UCSD-AML1 (cell line): ENCODE results near the gene ADIPOR2.
"Not testable (repeated sequence)": the region's sequence is repeated elsewhere in the genome, so short reads cannot be mapped to it uniquely, and the experiment has no call there.

Source experiments
- DNase-seq: peaks from one replicate; lab custom pipeline; 2025; ENCODE audit not compliant: unreplicated experiment; lab: John Stamatoyannopoulos, UW

ADIPOR2 gene

DNA sequence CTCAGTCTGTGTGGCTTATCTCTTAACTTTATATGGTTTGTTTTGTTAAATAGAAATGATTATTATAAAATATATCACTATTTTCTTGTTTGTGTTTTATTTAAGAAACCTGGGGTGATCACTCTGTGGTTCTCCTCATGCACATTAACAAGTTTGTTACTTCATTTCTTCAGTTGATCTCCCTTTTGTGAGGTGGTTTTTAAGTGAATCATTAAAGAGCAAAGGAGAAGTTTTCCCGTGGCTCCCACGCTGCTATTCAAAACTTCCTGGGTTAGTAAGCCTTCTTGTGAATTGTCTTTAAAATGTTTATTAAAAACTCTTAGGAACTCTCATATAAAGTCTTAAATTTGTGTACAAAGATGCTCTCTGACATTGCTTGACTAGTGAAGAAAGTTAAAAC is 11.8 kb downstream of the ADIPOR2 start:
- DNase-seq, result no peak

DNA sequence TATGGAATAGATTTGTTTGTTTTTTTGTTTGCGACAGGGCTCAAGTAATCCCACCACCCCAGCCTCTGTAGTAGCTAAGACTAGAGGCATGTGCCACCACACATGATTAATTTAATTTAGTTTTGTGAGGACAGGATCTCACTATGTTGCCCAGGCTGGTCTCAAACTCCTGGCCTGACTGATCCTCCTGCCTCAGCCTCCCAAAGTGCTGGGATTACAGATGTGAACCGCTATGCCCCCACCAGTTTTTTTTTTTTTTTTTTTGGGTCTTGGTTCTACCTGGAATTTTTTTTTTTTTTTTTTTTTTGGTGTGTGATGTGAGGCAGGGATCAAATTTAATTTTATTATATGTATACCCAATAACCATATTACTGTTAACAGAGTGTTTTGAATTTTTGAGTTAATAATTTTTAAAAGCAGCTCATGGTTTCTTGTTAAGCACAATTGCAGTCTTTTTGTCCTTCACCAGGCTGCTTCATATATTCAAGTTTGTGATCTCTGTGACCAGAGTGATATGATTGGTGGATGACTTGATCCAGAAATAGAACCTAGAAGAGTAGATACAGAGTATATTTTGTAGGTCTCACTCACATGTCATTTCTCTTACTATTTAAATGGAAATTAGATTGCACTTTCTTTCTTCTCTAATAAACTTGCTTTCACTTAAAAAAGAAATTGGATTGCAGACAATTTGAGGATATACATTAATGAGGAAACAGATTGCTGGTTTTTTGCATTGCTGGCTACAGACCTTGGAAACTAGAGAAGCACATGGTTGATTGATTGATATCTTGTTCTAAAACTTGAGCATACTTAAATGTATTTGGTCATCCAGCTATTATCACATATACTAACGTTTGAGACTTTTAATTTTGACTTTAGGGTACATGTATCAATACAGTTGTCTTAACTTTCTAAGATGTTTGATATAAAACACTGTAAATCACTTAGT is 13.2 kb downstream of the ADIPOR2 start:
- no peak for DNase-seq

DNA sequence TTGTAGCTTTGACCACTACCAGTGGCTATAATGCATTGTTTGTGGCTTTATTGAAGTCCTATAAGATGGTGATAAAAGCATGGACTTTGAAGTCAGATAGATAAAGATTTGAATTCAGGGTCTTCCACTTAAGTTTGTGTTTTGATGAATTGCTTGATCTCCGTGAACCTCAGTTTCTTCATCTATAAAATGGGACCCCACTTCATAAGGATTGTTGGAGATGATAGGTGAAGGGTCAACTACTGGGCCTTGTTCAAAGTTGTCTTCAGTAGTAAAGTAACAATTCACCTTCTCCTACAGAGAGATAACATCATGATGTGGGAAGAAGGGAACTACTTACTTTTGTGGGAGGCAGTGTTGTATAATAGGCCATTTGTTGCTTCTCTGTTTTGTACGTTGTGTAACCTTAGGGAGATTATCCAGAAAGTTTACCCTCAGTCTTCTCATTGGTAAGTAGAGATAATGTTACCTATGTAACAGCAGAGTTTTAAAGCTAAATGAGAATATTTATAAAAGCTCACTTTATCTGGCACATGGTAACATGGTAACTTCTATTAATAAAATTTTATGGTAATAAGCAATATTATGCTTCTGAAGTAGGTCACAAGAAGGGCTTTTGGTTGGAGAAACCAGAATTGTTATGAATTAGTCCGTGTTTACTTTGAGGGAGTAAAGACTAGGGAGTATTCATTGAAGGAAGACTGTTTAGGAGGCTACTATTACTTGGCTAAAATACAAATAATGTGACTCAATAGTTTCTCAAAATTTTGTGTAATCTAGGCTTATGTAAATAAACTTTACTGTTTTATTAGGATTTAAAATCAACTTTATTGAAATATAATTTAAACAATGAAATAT is 15.1 kb downstream of the ADIPOR2 start:
- no peak for DNase-seq

DNA sequence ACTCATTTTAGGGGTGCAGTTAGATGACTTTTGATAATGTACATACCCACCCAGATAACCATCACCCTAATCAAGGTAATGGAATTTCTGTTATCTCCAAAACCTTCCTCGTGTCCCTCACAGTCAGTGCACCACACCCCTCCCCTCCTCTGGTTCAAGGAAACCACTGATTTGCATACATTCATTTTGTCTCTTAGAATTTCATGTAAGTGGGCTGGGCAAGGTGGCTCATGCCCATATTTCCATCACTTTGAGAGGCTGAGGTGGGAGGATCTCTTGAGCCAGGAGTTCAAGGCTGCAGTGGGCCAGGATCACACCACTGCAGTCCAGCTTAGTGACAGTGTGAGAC is 15.7 kb downstream of the ADIPOR2 start:
- DNase-seq, result no peak

DNA sequence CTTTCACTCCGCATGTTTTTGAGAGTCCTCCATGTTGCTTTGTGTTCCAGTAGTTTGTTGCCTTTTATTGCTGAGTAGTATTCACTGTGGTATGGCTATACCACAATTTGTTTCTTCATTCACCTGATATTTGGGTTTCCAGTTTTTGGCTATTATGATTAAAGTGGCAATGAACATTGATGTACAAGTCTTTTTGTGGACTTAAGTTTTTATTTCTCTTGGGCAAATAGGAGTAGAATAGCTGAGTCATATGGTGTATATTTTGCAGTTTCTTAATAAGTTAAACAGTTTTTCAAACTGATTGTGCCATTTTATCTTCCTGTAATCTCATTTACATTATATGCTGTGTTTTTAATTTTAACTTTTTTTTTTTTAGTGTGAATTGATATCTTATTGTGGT is 16.2 kb downstream of the ADIPOR2 start:
- no peak for DNase-seq

DNA sequence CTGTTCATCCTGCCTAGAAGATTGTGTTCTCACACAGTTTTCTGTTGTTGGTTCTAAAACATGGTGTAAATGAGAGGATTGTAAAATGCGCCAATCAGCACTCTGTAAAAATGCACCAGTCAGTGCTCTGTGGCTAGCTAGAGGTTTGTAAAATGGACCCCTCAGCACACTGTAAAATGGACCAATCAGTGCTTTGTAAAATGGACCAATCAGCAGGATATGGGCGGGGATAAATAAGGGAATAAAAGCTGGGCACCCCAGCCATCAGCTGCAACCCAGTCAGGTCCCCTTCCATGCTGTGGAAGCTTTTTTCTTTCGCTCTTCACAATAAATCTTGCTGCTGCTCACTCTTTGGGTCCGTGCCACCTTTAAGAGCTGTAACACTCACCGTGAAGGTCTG is 19.1 kb downstream of the ADIPOR2 start:
- DNase-seq, result not testable (repeated sequence)

DNA sequence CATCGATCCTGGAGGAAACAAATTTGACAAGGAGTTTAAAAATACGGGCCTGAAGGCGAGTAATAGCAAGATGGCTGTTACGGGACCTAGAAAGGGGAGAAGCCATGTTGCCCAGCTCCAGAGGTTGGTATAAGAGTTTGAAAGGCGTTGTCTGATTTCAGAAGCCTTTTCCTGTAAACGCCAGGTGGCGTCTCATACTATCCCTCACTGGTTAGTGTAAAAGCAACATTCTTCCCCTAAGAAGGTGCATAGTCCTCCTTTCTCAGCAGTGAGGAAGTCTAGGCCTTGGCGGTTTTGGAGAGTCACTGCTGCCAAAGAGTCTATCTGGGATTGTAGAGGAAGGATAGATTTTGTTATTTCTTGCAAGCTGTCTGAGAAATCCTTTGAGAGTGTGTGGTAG is 20.0 kb downstream of the ADIPOR2 start:
- DNase-seq, result not testable (repeated sequence)

DNA sequence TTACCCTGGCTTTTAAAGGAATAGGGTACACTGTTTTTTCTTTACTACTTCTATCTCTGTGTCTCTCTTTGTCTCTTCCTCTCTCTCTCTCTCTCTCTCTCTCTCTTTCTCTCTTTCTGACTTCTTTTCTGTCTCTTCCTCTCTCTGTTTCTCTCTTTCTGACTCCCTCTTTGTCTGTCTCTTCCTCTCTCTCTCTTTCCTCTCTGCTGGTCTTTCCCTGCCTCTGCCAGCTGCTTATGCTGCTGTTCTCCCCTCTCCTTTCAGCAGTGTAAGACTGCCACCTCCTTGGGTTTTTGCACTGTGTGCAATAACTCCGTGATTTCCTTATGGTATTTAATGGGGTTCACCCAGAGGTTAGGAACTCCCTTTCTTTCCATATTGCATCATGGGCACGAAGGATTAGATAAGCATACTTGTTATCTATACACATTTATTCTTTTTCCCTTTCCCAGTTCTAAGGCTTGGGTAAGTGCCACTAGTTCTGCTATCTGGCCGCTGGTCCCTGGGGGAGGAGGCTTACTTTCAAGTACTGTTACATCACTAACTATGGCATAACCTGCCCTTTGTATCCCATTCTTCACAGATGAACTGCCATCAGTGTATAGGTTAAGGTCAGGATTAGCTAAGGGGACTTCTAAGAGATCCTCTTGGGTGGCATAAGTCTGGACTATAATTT is 20.8 kb downstream of the ADIPOR2 start:
- not testable (repeated sequence) for DNase-seq

DNA sequence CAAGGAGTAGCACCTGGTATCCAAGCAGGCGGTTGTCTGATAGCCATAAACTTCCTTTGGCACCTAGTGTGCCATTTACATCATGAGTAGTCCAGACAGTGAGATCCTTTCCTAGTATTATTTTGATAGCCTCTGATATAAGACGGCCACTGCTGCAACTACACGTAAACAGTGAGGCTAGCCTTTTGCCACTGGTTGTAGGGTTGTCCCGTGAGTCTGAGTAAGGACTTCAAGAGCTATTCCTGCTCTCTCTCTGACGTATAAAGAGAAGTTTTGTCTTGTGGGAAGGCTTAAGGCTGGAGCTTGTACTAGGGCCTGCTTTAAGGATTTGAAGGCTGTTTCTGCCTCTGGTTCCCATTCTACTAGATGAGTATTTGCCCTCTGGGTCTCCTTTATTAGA is 21.4 kb downstream of the ADIPOR2 start:
- DNase-seq, result not testable (repeated sequence)

DNA sequence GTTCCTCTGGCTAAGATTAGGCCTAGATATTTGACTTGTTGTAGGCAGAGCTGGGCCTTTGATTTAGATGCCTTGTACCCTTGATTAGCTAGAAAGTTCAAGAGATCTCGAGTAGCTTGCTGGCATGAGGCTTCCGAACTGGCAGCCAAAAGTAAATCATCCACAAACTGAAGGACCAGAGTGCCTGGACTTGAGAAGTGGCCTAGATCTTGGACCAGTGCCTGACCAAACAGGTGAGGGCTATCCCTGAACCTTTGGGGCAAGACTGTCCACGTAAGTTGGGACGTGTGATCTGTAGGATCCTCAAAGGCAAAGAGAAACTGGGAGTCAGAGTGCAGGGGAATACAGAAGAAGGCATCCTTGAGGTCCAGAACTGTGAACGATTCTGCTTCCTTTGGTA is 22.0 kb downstream of the ADIPOR2 start:
- not testable (repeated sequence) for DNase-seq

DNA sequence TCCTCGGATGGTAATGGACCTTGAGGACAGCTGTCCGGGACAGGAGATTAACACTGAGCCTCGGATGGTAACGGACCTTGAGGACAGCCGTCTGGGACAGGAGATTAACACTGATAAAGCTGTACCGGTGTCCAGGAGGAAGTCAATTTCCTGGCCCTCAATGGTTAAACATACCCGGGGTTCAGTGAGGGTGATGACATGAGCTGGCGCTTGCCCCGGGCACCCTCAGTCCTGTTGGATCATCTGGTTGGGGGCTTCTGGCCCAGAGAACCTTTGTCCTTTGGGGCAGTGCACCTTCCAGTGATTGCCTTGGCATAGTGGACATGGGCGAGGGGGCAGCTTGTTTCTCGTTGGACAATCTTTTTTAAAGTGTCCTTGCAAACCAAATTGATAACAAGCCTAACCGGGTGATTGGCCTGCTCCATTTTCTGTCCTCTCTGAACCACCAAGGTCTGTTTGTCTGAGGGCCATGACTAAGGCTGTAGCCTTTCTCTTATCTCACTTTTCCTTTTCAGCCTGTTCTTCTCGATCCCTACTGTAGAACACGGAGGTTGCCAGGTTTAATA is 23.0 kb downstream of the ADIPOR2 start:
- not testable (repeated sequence) for DNase-seq

DNA sequence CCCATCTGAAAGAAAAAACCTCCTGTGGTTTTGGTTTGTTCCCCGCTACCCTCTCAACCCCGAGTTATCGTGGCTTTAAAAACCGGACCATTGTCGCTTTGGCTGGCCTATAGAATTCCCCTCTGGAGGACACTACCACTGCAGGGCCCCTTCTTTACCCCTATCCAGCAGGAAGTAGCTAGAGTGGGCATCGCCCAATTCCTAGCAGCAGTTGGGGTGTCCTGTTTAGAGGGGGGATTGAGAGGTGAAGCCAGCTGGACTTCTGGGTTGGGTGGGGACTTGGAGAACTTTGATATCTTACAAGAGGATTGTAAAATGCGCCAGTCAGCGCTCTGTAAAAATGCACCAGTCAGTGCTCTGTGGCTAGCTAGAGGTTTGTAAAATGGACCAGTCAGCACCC is 24.6 kb downstream of the ADIPOR2 start:
- not testable (repeated sequence) for DNase-seq

DNA sequence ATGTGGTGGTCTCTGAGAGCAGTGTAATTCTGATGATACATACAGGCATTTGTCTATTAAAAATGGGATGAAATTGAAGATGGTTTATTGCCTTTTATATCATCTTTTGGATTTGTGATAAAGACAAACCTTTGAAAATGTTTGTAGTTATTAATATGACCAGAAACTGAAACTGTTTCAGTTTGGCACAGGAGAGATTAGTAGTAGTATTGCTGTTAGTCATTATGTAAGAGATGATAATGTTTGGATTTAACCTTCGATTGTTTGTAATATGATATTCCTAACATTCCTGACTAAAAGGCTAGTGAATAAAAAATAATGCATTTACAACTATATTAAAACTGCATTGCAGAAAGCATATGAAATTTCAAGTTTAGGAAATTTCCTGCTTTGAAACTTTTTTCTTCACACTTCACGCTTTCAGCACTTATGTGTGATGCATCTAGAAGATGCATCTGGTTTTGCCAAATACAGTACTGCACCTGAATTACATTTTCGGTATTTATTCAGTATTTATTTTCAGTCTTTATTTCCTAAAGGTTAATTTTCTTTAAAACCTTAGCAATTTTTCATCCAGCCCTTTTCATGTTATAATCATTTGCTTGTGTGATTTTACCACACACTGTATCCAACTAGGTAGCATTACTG is 25.5 kb downstream of the ADIPOR2 start:
- no peak for DNase-seq

DNA sequence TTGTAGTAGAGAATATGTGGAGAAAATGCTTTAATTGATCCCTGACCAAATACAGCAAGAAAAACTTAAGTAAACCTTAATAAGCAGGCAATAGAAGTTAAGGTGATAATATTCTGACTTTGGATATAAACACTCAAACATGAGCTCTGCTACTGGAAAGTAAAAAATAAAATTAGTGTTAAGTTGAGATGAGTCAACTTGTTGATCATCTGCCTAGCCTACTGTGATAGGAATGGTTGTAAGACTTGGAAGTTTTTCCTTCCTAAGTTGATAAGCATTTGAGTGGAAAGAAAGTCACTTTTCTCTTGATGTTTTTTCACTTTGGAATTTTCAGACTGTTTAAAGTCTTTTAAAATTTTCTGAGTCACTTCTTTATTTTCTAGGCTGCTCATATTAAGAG is 26.0 kb downstream of the ADIPOR2 start:
- no peak for DNase-seq

DNA sequence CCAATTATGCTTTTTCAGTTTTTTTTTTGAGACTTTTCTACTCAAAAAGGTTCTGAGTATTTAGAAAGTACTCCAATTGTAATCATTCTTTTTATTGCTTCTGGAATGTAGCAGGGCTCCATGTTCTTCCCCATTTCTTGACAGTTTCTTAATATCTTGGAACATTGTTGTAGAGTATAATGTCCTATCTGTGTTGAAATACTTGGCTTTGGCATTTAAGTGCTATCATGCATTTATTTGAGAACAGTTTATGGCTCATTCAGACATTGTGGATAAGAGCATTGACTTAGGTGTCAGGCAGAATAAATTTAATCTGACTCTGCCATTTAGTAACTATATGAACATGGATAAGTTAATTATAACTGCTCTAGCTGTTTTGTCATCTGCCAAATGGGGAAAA is 28.3 kb downstream of the ADIPOR2 start:
- DNase-seq, result no peak

DNA sequence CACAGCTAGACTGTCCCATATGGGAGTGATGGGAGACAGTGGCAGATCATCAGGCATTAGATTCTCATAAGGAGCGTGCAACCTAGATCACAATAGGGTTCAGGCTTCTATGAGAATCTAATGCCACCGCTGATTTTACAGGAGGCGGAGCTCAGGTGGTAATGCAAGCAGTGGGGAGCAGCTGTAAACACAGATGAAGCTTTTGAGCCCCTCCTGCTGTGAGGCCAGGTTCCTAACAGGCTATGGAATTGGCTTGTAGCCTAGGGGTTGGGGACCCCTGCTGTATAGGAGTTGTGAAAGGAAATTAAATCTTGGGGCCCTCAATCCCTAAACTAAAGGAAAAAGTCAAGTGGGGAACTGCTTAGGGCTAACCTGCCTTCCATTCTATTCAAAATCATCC is 29.6 kb downstream of the ADIPOR2 start:
- no peak for DNase-seq

DNA sequence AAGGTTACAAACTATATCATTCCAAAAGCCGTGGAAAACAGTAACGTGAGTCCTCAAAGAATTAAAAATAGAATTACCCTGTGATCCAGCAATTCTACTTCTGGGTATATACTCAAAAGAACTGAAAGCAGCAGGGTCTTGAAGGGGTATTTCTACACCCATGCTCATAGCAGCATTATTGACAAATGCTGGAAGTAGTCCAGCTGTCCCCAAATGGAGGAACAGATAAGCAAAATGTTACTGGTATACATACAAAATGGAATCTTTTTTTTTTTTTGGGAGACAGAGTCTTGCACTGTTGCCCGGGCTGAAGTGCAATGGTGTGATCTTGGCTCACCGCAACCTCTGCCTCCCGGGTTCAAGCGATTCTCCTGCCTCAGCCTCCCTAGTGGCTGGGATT is 32.9 kb downstream of the ADIPOR2 start:
- no peak for DNase-seq

DNA sequence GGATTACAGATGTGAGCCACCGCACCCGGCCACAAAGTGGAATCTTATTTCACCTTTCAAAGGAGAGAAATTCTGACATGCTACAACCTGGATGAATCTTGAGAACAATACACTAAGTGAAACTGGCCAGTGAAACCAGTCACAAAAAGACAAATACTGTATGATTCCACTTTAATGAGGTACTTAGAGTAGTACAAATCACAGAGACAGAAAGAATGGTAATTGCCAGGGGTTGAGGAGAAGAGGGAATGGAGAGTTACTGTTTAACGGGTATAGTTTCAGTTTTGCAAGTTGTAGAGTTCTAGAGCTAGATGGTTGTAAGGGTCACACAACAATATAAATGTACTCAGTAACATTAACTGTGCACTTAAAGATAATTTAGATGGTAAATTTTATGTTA is 33.4 kb downstream of the ADIPOR2 start:
- DNase-seq, result no peak

DNA sequence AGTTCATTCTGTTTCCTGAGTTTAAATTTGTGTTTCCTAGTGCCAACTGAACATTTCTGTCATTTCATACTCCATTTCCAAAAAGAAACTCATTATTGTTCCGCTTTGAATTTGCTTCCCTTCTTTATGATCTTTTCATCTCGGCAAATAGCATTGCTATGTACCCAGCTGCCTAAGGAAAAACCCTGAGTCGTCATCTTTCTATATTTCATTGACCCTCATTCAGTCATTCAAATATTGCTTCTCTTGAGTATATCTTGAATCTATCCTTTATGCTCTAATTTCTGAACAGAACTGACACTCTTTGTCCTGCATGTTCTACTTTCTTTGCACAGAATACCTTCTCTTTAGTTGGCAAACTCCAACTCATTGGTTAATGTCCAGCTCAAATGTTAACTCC is 35.9 kb downstream of the ADIPOR2 start:
- DNase-seq, result no peak

DNA sequence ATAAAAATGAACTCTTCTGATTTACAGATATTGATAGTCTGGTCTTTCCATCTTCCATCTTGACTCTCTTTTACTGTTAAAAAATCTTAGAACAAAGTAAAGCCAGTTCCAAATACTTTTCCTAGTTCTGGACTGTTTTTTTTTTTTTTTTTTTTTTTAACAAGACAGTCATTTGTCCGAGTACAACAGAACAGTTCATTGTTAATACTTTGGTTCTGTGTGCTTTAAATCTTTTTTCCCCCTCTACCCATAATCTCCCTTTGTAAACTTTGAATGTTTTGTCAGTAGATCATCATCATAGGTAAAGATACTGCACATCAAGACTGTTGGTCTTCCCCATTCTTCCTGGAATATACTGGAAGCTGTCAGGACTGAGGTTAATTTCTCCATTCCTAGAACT is 38.0 kb downstream of the ADIPOR2 start:
- no peak for DNase-seq
